BLaER1 treated with 17β-estradiol and CSF1 and Interleukin-3, amounts not matched to agents 10 nM and 100 nM (cell line): ENCODE measurements around the gene TRPM2.
"Not testable (repeated sequence)": the region's sequence is repeated elsewhere in the genome, so short reads cannot be mapped to it uniquely, and the experiment has no call there.

Experiments
- H3K27ac ChIP-seq, 11 experiments: shearing (Covaris generic); formaldehyde crosslinking; 2 replicates each; pipeline ENCODE4 v1.8.1; 2022
- H3K27me3 ChIP-seq, 11 experiments: shearing (Covaris generic); formaldehyde crosslinking; 2 replicates each; pipeline ENCODE4 v1.8.1; 2022
- H3K36me3 ChIP-seq, 11 experiments: shearing (Covaris generic); formaldehyde crosslinking; 2 replicates each; pipeline ENCODE4 v1.8.1; 2022
- H3K4me1 ChIP-seq, 10 experiments: shearing (Covaris generic); formaldehyde crosslinking; 2 replicates each; pipeline ENCODE4 v1.8.1; 2022
- H3K4me2 ChIP-seq, 11 experiments: shearing (Covaris generic); formaldehyde crosslinking; 2 replicates each; pipeline ENCODE4 v1.8.1; 2022
- H3K4me3 ChIP-seq, 10 experiments: shearing (Covaris generic); formaldehyde crosslinking; 2 replicates each; pipeline ENCODE4 v1.8.1; 2022
- H3K9ac ChIP-seq, 11 experiments: shearing (Covaris generic); formaldehyde crosslinking; 2 replicates each; pipeline ENCODE4 v1.8.1; 2022
- H3K9me3 ChIP-seq, 11 experiments: shearing (Covaris generic); formaldehyde crosslinking; replicated peaks in 1 of 11; 2 replicates each; pipeline ENCODE4 v1.8.1; 2022
- H4K20me1 ChIP-seq, 11 experiments: shearing (Covaris generic); formaldehyde crosslinking; 2 replicates each; pipeline ENCODE4 v1.8.1; 2022
- Cebpa-rat ChIP-seq, 11 experiments: shearing (Covaris generic); IDR thresholded peaks; 2 replicates each; pipeline ENCODE4 v1.8.1; 2022

TRPM2 gene

DNA sequence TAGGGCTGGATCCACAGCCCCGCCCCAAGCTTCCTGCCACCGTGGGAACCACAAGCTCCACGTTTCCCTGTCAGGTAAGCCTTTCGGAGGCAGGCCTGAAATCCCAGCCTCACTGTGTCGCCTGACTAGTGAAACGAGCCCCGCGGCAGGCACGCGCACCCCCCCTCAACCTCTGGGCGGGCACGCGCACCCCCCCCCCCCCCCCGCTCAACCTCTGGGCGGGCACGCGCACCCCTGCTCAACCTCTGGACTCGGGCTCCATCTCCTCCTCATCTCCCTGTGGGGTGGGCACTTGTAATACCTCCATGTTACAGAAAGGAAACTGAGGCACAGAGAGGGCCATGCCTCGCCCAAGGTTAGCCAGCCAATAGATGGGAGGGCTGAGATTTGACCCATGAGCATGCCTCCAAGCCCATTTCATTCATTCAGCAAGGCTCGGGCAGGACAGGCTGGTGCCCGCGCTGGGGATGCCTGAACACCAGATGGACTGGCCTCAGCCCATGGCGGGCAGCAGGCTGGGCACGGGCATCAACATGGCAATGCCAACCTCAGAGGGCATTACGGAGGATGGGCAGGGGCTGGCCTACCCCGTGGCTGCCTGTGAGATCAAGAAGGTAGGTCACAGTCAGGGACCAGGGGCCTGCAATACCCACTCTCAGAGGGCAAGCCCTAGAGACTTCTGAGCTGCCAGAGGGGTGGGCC lies 18.9 kb upstream of the TRPM2 start:
- peaks cover 10 to 65% (median 41%) of the 10 kb centered on the region in 11 experiments; a peak in 21 of 22 replicates for H4K20me1 ChIP-seq
- TF ChIP-seq Cebpa-rat (IDR thresholded peaks at IDR 0.05) = no peak
- H3K4me3 ChIP-seq = peak overlapping the region in 1 of 10 experiments; percentile 40; a peak in 1 of 20 replicates
- H3K9me3 ChIP-seq = no peaks in the 10 kb centered on the region
- peak overlapping the region in 7 of 11 experiments; percentile 8 to 87 (median 47); a peak in 10 of 22 replicates for H3K27ac ChIP-seq
- H3K4me2 ChIP-seq = peak overlapping the region; percentile 74 to 95 (median 91)
- H3K9ac ChIP-seq = peak overlapping the region in 8 of 11 experiments; percentile 22 to 65 (median 45); a peak in 13 of 22 replicates
- peaks cover 50 to 89% (median 82%) of the 10 kb centered on the region in 10 experiments for H3K4me1 ChIP-seq
- peaks cover 0 to 29% (median 9%) of the 10 kb centered on the region in 11 experiments; a peak in 13 of 22 replicates for H3K36me3 ChIP-seq
- no peaks in the 10 kb centered on the region for H3K27me3 ChIP-seq

- Histone ChIP-seq H3K36me3 (peaks cover 0 to 29% (median 9%) of the 10 kb centered on the region in 11 experiments; a peak in 13 of 22 replicates), H3K4me2 (peak overlapping the region in 9 of 11 experiments; percentile 74 to 95 (median 92); a peak in 18 of 22 replicates), H3K4me3 (no peak overlapping the region), H3K9ac (peak overlapping the region in 7 of 11 experiments; percentile 3 to 77 (median 27); a peak in 10 of 22 replicates), H4K20me1 (peaks cover under 1 to 55% (median 31%) of the 10 kb centered on the region in 11 experiments; a peak in 19 of 22 replicates), H3K27ac (peak overlapping the region in 8 of 11 experiments; percentile 5 to 87 (median 46); a peak in 12 of 22 replicates), H3K27me3 (no peaks in the 10 kb centered on the region), H3K9me3 (no peaks in the 10 kb centered on the region), H3K4me1 (peaks cover 57 to 89% (median 85%) of the 10 kb centered on the region in 10 experiments)
- no peak for TF ChIP-seq Cebpa-rat (IDR thresholded peaks at IDR 0.05)
Observed at GRCh38 chr21:44335266-44336059, 18.0 kb upstream of the TRPM2 start.

DNA sequence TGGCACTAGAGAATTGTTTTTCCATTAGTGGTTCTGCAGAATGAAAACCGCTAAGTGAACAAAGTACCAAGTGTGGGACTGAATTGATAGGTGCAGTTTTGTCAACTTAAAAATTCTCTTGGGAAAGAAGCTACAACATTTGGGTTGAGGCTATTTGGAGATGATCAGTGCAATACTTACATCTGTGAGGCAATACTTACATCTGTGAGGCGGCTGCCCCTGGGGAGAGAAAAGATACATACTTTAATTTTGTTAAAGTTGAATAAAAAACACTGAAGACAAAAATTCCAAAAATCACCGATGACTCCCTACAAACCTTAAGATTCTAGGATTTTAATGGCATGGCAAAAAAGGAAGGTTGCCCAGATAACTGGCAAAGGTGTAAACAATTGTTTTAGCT lies 16.0 kb upstream of the TRPM2 start:
- Histone ChIP-seq H3K36me3 (peaks cover 0 to 22% (median 8%) of the 10 kb centered on the region in 11 experiments; a peak in 11 of 22 replicates), H3K4me3 (0 out of 20 replicates have a peak overlapping the region, but pooled peaks of 2 of the 10 experiments have one; percentile 8 to 46), H3K27ac (peak overlapping the region in 8 of 11 experiments; percentile 62 to 87 (median 74); a peak in 16 of 22 replicates), H3K27me3 (no peaks in the 10 kb centered on the region), H3K4me2 (peak overlapping the region; percentile 80 to 97 (median 90)), H4K20me1 (peaks cover 0 to 36% (median 14%) of the 10 kb centered on the region in 11 experiments; a peak in 14 of 22 replicates), H3K4me1 (peaks cover 45 to 76% (median 71%) of the 10 kb centered on the region in 10 experiments), H3K9me3 (no peaks in the 10 kb centered on the region), H3K9ac (peak overlapping the region in 8 of 11 experiments; percentile 60 to 77 (median 70); a peak in 16 of 22 replicates)
- peak in 5 of 11 experiments; percentile 39 to 69 (median 51); a peak in 6 of 22 replicates for TF ChIP-seq Cebpa-rat (IDR thresholded peaks at IDR 0.05)

- H4K20me1 ChIP-seq = peaks cover 0 to 29% (median 8%) of the 10 kb centered on the region in 11 experiments; a peak in 14 of 22 replicates
- H3K27me3 ChIP-seq = no peaks in the 10 kb centered on the region
- H3K4me1 ChIP-seq = peaks cover 38 to 76% (median 68%) of the 10 kb centered on the region in 10 experiments
- peaks cover 0 to 22% (median 8%) of the 10 kb centered on the region in 11 experiments; a peak in 11 of 22 replicates for H3K36me3 ChIP-seq
- no peaks in the 10 kb centered on the region for H3K9me3 ChIP-seq
- TF ChIP-seq Cebpa-rat (IDR thresholded peaks at IDR 0.05) = no peak
- peak overlapping the region; percentile 80 to 97 (median 90) for H3K4me2 ChIP-seq
- peak overlapping the region; percentile 26 to 77 (median 65); a peak in 20 of 22 replicates for H3K9ac ChIP-seq
- peak overlapping the region in 10 of 11 experiments; percentile 2 to 87 (median 68); a peak in 18 of 22 replicates for H3K27ac ChIP-seq
- peak overlapping the region; percentile 27 to 66 (median 50); a peak in 19 of 20 replicates for H3K4me3 ChIP-seq
Observed at GRCh38 chr21:44337941-44338895, 15.2 kb upstream of the TRPM2 start.

- Histone ChIP-seq H3K36me3 (peaks cover 0 to 22% (median 8%) of the 10 kb centered on the region in 11 experiments; a peak in 11 of 22 replicates), H4K20me1 (peaks cover 0 to 18% (median 0%) of the 10 kb centered on the region in 11 experiments; a peak in 9 of 22 replicates), H3K27me3 (peaks cover 0 to 1% (median 0%) of the 10 kb centered on the region in 11 experiments; a peak in 1 of 22 replicates), H3K9me3 (no peaks in the 10 kb centered on the region), H3K4me1 (peaks cover 28 to 76% (median 68%) of the 10 kb centered on the region in 10 experiments), H3K9ac (peak within 1 kb of the TSS; percentile 86 to 96 (median 90)), H3K4me3 (peak within 1 kb of the TSS; percentile 66 to 93 (median 76)), H3K27ac (peak within 1 kb of the TSS; percentile 86 to 98 (median 93)), H3K4me2 (peak within 1 kb of the TSS; percentile 90 to 99 (median 95))
- TF ChIP-seq Cebpa-rat (IDR thresholded peaks at IDR 0.05) = no peak
Observed at GRCh38 chr21:44338971-44339910, 14.2 kb upstream of the TRPM2 start, which contains the start of gene CFAP410. Gene CFAP410 (minus strand): TSS chr21:44339390. CDS start chr21:44339194, 196 bp downstream.

DNA sequence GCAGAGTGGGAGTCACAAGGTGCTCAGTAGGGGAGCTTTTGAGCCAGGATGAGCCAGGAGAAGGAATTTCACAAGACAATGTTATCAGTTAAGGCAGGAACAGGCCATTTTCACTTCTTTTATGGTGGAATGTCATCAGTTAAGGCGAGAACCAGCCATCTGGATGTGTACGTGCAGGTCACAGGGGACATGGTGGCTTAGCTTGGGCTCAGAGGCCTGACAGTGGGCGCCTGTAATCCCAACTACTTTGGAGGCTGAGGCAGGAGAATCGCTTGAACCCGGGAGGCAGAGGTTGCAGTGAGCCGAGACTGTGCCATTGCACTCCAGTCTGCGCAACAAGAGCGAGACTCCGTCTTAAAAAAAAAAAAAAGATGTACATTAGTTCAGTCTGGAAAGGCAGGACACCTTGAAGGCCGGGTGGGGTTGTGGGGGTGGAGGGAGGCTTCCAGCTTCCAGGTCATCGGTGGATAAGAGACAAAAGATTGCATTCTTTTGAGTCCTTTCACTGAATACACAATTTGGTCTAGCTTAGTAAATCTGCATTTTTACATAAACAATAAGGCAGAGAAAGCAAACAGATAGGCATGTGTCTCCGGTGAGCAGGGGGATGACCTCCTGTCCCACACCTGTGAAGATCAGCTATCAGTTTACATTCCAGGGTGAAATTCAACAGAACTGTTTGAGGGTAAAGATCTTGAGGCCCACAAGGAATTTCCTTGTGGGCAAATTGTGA lies 11.5 kb upstream of the TRPM2 start:
- not testable (repeated sequence) for H3K9me3 ChIP-seq, H3K4me3 ChIP-seq, H3K36me3 ChIP-seq, H3K9ac ChIP-seq, H3K4me2 ChIP-seq
- Histone ChIP-seq H3K27ac (peak overlapping the region in 1 of 11 experiments; percentile 17; a peak in 1 of 22 replicates), H3K27me3 (peaks cover 0 to 21% (median 0%) of the 10 kb centered on the region in 11 experiments; a peak in 3 of 22 replicates), H4K20me1 (peaks cover 0 to 11% (median 0%) of the 10 kb centered on the region in 11 experiments; a peak in 6 of 22 replicates), H3K4me1 (peaks cover 35 to 77% (median 68%) of the 10 kb centered on the region in 10 experiments)

DNA sequence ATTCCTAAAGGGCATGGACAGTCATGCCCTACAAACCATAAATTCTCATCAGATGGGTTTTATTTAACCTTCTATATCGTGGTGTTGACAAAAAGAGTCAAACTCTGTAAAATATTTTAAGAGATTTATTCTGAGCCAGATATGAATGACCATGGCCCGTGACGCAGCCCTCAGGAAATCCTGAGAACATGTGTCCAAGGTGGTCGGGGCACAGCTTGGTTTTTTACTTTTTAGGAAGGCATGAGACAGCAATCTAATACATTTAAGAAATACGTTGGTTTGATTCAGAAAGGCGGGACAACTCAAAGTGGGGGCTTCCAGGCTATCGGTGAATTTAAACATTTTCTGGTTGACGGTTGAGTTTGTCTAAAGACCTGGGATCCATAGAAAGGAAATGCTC lies 10.4 kb upstream of the TRPM2 start:
- not testable (repeated sequence) for H4K20me1 ChIP-seq, H3K36me3 ChIP-seq, H3K4me3 ChIP-seq, H3K9me3 ChIP-seq, H3K9ac ChIP-seq
- Histone ChIP-seq H3K27me3 (peaks cover 0 to 21% (median 0%) of the 10 kb centered on the region in 11 experiments; a peak in 3 of 22 replicates), H3K4me1 (peaks cover 24 to 76% (median 61%) of the 10 kb centered on the region in 10 experiments), H3K27ac (peak overlapping the region in 1 of 11 experiments; percentile 23; a peak in 2 of 22 replicates), H3K4me2 (peak overlapping the region in 7 of 11 experiments; percentile 1 to 85 (median 31); a peak in 8 of 22 replicates)
